Adipocyte (in vitro differentiated cells): ENCODE data around the gene PDHX.

ENCODE experiments used
- DNase-seq: peaks from one replicate; pipeline ENCODE4 v3.0.0-alpha.2; 2015; ENCODE audit warnings: low read depth
- H3K27me3 ChIP-seq: replicated peaks from 2 replicates; pipeline ENCODE4 v1.7.0; 2013; ENCODE audit warnings: mild to moderate bottlenecking, low read length, moderate library complexity; ENCODE audit not compliant: control insufficient read depth, insufficient read depth
- H3K36me3 ChIP-seq: 2 replicates; pipeline ENCODE4 v1.7.0; 2013; ENCODE audit warnings: low read length, mild to moderate bottlenecking, moderate library complexity; ENCODE audit not compliant: control insufficient read depth, insufficient read depth, severe bottlenecking
- H3K4me1 ChIP-seq: 2 replicates; pipeline ENCODE4 v1.7.0; 2013; ENCODE audit warnings: mild to moderate bottlenecking, low read length, moderate library complexity; ENCODE audit not compliant: control insufficient read depth, insufficient read depth
- H3K4me3 ChIP-seq: 2 replicates; pipeline ENCODE4 v1.7.0; 2013; ENCODE audit warnings: mild to moderate bottlenecking, low read length, moderate library complexity
- H3K9ac ChIP-seq: 2 replicates; pipeline ENCODE4 v1.7.0; 2013; ENCODE audit warnings: mild to moderate bottlenecking, low read length, moderate library complexity
- H3K9me3 ChIP-seq: 2 replicates; pipeline ENCODE4 v1.7.0; 2013; ENCODE audit warnings: mild to moderate bottlenecking, low read length, moderate library complexity; ENCODE audit not compliant: control insufficient read depth

Gene PDHX

DNA sequence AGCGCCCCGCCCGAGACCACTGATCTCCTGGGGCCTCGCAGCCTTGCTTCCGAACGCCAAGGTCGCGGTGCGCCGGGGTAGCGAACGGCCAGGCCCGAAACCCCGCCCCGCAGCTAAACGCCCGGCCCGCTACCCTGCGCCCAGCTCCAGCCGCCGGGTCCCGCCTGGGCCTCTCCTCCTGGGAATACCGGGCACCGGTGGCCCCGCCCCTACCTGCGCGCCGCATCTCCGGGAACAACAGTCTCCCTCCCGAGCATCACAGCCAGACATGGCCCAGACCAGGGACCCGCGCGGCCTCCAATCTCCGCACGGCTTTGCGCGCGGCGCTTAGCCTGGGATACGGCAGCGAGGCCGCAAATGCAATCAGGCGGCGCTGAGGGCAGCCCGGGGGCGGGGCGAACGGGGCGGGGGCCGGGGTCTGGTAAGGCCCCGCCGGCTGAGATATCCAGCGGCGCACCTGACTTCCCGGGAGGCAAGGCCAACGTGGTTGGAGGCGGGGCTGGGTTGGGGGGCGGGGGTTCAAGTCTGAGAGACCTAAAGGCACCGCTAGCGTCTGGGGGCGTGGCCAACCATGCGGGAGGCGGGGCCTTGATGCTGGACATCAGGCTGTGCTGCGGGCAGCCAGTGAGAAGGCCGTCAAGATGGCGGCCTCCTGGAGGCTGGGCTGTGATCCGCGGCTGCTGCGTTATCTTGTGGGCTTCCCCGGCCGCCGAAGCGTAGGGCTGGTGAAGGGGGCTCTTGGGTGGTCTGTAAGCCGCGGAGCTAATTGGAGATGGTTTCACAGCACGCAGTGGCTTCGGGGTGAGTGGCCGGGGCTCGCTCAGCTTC, at the start of gene PDHX, which contains the start of gene APIP:
PDHX (plus strand) TSS at position 604 of the 828 bp plus-strand sequence; CDS start at position 642, 38 bp downstream.
APIP (minus strand) TSS at position 365 of the 828 bp plus-strand sequence; CDS start at position 270, 95 bp downstream.
- H3K9me3 ChIP-seq = no peaks in the 10 kb centered on the region
- peaks cover 38% of the 10 kb centered on the region for H3K4me1 ChIP-seq
- peak within 1 kb of the TSS; percentile 92 for H3K4me3 ChIP-seq
- H3K9ac ChIP-seq = peak within 1 kb of the TSS; percentile 96
- peaks cover 15% of the 10 kb centered on the region for H3K36me3 ChIP-seq
- no peaks in the 10 kb centered on the region for H3K27me3 ChIP-seq
- DNase-seq = peak; percentile 99

DNA sequence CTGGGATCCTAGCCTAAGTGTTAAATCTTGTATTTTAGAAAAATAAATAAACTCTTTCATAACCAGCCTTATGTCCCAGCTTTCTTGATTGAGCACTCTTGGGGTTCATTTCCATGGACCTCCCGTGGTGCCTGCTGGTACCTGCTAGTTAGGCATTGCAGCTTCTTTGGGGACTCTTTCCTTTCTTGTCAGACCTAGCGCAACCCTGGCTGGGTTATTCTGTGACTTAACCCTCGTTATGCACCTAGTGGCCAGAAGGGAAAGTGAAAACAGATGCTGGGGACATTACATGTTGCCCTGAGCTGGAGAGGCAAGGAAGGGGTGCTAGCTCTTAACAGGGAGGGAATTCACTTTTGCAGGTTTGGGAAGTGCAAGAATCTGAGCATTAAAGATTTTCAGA, 47.0 kb upstream of the PDHX start:
- H3K9me3 ChIP-seq = no peaks in the 10 kb centered on the region
- no peak for DNase-seq

DNA sequence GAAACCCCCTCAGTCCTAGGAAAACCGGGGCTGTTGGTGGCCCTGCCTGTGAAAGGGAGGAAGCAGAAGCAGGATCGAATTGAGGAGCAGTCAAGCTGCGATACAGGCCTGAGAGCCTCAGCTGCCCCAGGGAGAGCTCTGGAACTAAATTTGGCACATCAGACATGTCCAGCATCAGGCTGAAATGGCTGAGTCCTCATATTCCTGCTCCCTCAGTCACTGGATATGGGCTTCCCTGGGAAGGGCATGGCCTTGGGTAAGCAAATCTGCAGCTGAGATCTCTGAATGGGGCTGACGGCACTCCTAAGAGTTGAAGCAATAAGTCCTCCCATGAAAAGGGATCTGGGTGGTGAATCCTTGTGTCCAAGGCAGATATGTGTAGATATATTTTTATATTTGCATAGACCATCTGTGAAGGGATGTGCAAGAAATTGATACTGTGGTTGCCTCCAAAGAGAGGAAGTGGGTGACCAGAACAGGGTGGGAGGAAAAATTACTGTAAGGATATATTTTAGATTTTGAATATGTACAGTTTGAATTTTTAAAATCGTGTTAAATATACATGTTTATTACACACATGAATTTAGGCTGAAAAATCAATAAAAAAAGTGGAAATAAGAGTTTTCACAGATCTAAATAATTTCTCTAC, 45.7 kb upstream of the PDHX start:
- no peak for DNase-seq
- Histone ChIP-seq H3K9me3 (no peaks in the 10 kb centered on the region), H3K9ac (no peak overlapping the region), H3K4me3 (no peak overlapping the region), H3K36me3 (no peaks in the 10 kb centered on the region), H3K4me1 (peaks cover 10% of the 10 kb centered on the region), H3K27me3 (no peaks in the 10 kb centered on the region)

More for the DNA sequence above, 47.0 kb upstream of the PDHX start:
- Histone ChIP-seq H3K4me1 (peaks cover 17% of the 10 kb centered on the region), H3K36me3 (no peaks in the 10 kb centered on the region), H3K4me3 (no peak overlapping the region), H3K9ac (no peak overlapping the region), H3K27me3 (no peaks in the 10 kb centered on the region)

DNA sequence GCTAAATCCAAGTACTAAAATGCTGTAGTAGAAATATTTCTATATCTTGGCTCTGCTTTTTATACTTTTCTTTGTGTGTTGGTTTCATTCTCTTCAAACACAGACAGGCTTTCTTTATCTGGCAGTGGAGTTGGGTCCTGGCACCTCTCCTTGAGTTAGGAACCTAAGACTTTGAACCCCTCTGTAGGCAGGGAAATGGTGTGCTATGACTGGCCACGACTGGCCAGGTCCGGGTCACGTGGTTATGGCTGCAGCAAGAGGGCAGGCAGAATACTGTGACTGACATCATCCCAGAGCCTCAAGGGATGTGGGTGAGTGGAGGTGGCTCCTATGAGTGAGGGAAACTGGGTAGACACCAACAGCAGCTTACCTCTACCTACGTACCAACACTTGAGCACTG, 42.2 kb upstream of the PDHX start:
- Histone ChIP-seq H3K9me3 (no peaks in the 10 kb centered on the region), H3K36me3 (no peaks in the 10 kb centered on the region), H3K9ac (no peak overlapping the region), H3K4me3 (no peak overlapping the region), H3K4me1 (peaks cover 4% of the 10 kb centered on the region), H3K27me3 (no peaks in the 10 kb centered on the region)
- no peak for DNase-seq

DNA sequence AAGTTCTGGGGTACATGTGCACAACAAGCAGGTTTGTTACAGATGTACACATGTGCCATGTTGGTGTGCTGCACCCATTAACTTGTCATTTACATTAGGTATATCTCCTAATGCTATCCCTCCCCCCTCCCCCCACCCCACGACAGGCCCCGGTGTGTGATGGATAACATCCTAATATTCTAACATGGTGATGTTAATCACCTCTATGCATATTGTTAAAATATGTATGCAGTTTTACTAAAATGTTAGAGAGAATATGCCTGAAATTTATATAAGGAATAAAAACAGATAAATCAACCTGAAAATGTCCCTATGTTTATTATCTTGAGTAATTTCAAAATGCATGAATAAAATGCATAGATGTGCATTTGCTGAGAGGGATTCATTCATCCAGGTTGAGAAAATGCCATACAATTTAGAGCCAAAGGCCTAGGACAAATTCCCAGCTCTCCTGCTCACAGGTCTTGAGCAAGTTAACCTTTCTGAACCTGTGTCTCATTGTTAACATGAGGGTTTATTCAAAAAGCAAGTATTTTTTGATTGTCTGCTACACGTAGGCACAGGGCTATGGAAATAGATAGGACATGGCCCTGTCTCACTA, 38.9 kb upstream of the PDHX start:
- Histone ChIP-seq H3K9ac (no peak overlapping the region), H3K4me3 (no peak overlapping the region), H3K36me3 (peaks cover 10% of the 10 kb centered on the region), H3K27me3 (no peaks in the 10 kb centered on the region), H3K9me3 (no peaks in the 10 kb centered on the region), H3K4me1 (peaks cover 4% of the 10 kb centered on the region)
- no peak for DNase-seq

DNA sequence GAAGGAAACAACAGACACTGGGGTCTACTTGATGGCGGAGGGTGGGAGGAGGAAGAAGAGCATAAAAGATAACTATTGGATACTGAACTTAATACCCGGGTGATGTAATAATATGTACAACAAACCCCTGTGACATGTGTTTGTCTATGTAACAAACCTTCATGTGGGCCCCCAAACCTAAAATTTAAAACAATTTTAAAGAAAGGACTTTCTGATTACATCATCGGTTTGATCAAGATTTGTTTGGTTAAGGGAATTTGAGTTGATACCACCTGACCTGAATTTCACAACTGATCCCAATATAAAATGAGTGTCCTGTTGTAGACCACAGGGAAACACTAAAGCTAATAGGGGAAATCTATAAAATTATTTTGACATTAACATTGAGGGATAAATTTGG, 34.5 kb upstream of the PDHX start:
- H3K36me3 ChIP-seq = peaks cover 32% of the 10 kb centered on the region
- no peaks in the 10 kb centered on the region for H3K9me3 ChIP-seq

DNA sequence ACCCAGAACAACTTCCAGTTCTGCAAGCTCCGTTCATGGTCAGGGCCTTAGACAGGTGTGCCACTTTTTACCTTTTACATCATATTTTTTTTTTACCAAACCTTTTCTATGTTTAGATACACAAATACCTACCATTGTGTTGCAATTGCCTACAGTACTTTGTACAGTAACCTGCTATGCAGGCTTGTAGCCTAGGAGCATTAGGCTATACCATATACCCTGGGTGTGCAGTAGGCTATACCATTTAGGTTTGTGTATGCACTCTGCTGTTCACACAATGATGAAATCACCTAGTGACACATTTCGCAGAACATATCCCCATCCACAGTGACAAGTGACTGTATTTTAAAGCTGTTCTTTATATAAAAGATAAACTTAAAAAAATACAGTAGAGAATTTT, 29.8 kb upstream of the PDHX start:
- H3K9me3 ChIP-seq = no peaks in the 10 kb centered on the region
- DNase-seq = no peak
- no peak overlapping the region for H3K9ac ChIP-seq
- H3K27me3 ChIP-seq = no peaks in the 10 kb centered on the region
- H3K36me3 ChIP-seq = peaks cover 37% of the 10 kb centered on the region
- H3K4me3 ChIP-seq = no peak overlapping the region
- H3K4me1 ChIP-seq = no peaks in the 10 kb centered on the region

More for the DNA sequence above, 34.5 kb upstream of the PDHX start:
- DNase-seq = no peak
- no peak overlapping the region for H3K9ac ChIP-seq
- H3K4me3 ChIP-seq = no peak overlapping the region
- H3K4me1 ChIP-seq = no peaks in the 10 kb centered on the region
- no peaks in the 10 kb centered on the region for H3K27me3 ChIP-seq

DNA sequence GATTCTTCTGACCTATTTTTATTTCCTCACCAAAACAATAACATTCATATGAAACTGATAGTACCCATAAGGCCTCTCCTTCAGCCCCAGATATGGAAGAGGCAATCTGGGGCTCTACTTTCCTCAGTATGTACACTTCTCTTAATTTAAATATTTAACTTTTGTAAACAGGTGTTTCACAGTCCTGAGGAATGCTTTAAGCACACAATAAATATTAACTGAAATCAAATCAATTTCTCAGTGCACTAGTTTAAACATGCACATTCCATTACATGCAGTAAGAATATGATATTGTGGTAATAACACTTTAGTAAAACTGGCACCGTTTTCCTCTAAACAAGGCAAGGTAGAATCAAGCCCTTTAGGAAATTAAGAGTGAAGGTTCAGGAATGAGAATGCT, 29.2 kb upstream of the PDHX start:
- DNase-seq = no peak
- Histone ChIP-seq H3K9me3 (no peaks in the 10 kb centered on the region), H3K36me3 (peaks cover 31% of the 10 kb centered on the region)

DNA sequence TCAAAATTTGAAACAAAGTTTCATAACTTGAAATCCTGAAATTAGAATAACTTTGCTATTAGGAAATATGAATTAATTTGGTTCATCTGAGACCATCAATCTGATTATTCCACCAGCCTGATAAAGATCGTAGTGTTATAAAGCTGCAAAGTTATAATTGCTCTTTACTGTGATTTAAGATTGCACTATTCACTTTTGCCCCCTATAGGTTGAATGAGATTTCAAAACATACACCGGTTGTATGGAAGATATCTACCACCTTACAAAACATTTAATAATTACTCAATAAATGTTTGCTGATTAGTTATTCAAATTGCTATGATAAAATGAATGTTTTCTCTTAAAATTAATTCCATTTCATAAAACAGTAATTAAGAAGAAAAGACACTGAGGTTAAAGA, 26.3 kb upstream of the PDHX start:
- DNase-seq = peak; percentile 29
- Histone ChIP-seq H3K4me3 (no peak overlapping the region), H3K36me3 (peaks cover 20% of the 10 kb centered on the region), H3K9ac (no peak overlapping the region), H3K27me3 (no peaks in the 10 kb centered on the region), H3K9me3 (no peaks in the 10 kb centered on the region), H3K4me1 (no peaks in the 10 kb centered on the region)

More for the DNA sequence above, 29.2 kb upstream of the PDHX start:
- no peak overlapping the region for H3K4me3 ChIP-seq
- H3K4me1 ChIP-seq = no peaks in the 10 kb centered on the region
- H3K27me3 ChIP-seq = no peaks in the 10 kb centered on the region
- no peak overlapping the region for H3K9ac ChIP-seq

DNA sequence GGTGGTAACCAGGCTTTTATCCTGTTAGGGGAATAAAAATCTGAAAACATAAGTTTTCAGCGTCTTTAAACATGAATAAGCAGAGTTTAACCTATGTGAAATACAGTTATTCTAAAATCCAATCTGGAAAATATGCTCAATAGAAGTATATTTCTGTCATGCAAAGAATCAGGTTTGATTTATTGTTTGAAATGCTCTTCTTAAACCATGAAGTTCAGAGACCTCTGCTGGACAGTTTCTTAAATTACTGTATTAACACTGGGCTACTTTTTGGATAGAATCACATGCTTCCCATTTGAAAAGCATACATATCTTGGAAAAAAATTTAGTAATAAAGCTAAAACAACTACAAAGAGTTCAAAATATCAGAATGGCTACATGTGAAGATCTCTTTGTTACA, 25.6 kb upstream of the PDHX start:
- Histone ChIP-seq H3K9me3 (no peaks in the 10 kb centered on the region), H3K4me1 (no peaks in the 10 kb centered on the region), H3K27me3 (no peaks in the 10 kb centered on the region), H3K4me3 (no peak overlapping the region), H3K9ac (no peak overlapping the region), H3K36me3 (peaks cover 17% of the 10 kb centered on the region)
- peak; percentile 89 for DNase-seq

DNA sequence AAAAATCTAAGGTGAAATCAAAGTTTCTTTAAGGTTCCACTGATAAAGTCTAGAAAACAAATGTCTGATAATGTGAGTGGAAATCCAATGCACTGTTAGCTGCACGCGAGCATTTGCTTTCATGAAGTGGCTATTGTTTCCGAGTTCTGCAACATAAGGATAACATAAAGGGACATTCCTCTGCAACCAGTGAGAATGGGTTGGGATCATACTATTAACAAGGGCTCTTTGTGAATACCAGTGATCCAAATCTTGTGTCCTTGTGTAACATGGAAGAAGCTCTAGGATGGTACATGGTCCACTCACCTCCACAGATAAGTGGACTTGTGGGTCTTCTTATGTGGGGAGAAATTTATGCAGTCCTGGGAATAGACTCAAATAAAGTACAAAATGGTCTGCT, 24.8 kb upstream of the PDHX start:
- peaks cover 11% of the 10 kb centered on the region for H3K36me3 ChIP-seq
- H3K9ac ChIP-seq = no peak overlapping the region
- no peak for DNase-seq
- H3K4me3 ChIP-seq = no peak overlapping the region
- no peaks in the 10 kb centered on the region for H3K9me3 ChIP-seq
- no peaks in the 10 kb centered on the region for H3K4me1 ChIP-seq
- no peaks in the 10 kb centered on the region for H3K27me3 ChIP-seq
